ENCODE results near the gene EWSR1.

GRCh38 chr22:29341849-29342127, 73.7 kb downstream of the EWSR1 start:
- TF ChIP-seq CTCF (IDR thresholded peaks at IDR 0.05; ENCODE audit: insufficient read depth, low read length): no peak
- no peak for TF ChIP-seq GABPA (IDR thresholded peaks at IDR 0.05; ENCODE audit: low read depth)
- no peak for TF ChIP-seq POLR2AphosphoS5 (IDR thresholded peaks at IDR 0.05; ENCODE audit: low read depth)
- no peak for TF ChIP-seq REST (IDR thresholded peaks at IDR 0.05; ENCODE audit: insufficient replicate concordance, low read depth)

Data from HL-60 (cell line).